Measurements from ENCODE around the gene TTC39A.

DNA sequence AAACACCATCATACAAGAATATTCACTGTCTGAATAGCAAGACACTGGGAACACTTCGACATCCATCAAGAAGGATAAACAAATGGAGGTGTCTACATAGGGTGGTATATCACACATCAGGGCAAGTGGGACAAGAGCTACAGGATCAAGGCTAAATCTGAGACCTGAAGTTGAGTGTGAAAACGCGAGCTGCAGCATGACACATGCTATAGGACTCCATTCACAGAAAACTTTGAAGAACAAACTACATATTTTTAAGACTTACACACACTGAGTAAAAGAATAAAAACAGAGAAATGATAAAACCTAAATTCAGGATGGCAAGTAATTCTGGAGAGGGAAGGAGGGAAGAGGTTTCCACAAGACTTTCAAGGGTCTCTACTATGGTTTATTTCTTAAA lies 2.1 kb downstream of the TTC39A start:
- TF ChIP-seq, protein P1, sequence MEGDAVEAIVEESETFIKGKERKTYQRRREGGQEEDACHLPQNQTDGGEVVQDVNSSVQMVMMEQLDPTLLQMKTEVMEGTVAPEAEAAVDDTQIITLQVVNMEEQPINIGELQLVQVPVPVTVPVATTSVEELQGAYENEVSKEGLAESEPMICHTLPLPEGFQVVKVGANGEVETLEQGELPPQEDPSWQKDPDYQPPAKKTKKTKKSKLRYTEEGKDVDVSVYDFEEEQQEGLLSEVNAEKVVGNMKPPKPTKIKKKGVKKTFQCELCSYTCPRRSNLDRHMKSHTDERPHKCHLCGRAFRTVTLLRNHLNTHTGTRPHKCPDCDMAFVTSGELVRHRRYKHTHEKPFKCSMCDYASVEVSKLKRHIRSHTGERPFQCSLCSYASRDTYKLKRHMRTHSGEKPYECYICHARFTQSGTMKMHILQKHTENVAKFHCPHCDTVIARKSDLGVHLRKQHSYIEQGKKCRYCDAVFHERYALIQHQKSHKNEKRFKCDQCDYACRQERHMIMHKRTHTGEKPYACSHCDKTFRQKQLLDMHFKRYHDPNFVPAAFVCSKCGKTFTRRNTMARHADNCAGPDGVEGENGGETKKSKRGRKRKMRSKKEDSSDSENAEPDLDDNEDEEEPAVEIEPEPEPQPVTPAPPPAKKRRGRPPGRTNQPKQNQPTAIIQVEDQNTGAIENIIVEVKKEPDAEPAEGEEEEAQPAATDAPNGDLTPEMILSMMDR (IDR thresholded peaks at IDR 0.05) = no peak
- TF ChIP-seq POLR2A (IDR thresholded peaks at IDR 0.05) = no peak
